Measurements from ENCODE around the gene KCNK16. TPM values are rescaled to one million over a fixed set of nuclear protein-coding genes. Genes with fewer than 3 reads are reported as not detected.
A peak's percentile ranks its signal among the peaks of the same experiment; 100 is the strongest.

KCNK16 gene
- total RNA-seq, 1 donor from 2014 or later, result not detected

GRCh38 chr6:39333644-39334438, 11.3 kb upstream of the KCNK16 start:
- Histone ChIP-seq H4K20me1 (ENCODE audit: low read depth) (no peaks in the 10 kb centered on the region), H3F3A (ENCODE audit: low read depth) (no peaks in the 10 kb centered on the region), H2AFZ (replicated peaks) (no peak overlapping the region), H3K4me1 (peaks cover 6% of the 10 kb centered on the region), H3K4me3 (no peak overlapping the region), H3K36me3 (no peaks in the 10 kb centered on the region), H3K4me2 (no peak overlapping the region), H3K79me2 (ENCODE audit: low read depth) (no peaks in the 10 kb centered on the region), H3K9ac (no peak overlapping the region), H3K27me3 (no peaks in the 10 kb centered on the region), H3K9me3 (ENCODE audit: low read depth) (no peaks in the 10 kb centered on the region), H3K27ac (no peak overlapping the region)
- no peak for TF ChIP-seq EZH2 (IDR thresholded peaks at IDR 0.05)
- TF ChIP-seq CTCF (IDR thresholded peaks at IDR 0.05), result no peak
- TF ChIP-seq EZH2phosphoT487 (IDR thresholded peaks at IDR 0.05), result no peak
- DNase-seq (ENCODE audit: low spot score), result no peak
- Mint-ChIP-seq H3K4me3 (no peak overlapping the region), H3K27ac (no peak overlapping the region), H3K36me3 (no peaks in the 10 kb centered on the region), H3K27me3 (ENCODE audit: insufficient read depth, low read depth) (peaks cover 2% of the 10 kb centered on the region), H3K9me3 (no peaks in the 10 kb centered on the region), H3K4me1 (peaks cover 3% of the 10 kb centered on the region)

GRCh38 chr6:39330476-39330875, 8.0 kb upstream of the KCNK16 start:
- Histone ChIP-seq H3K4me2 (no peak overlapping the region), H3K4me3 (no peak overlapping the region), H3K4me1 (no peaks in the 10 kb centered on the region), H3K27me3 (no peaks in the 10 kb centered on the region), H3K9me3 (ENCODE audit: low read depth) (no peaks in the 10 kb centered on the region), H3K79me2 (ENCODE audit: low read depth) (no peaks in the 10 kb centered on the region), H3K36me3 (no peaks in the 10 kb centered on the region), H3K27ac (no peak overlapping the region), H2AFZ (replicated peaks) (no peak overlapping the region), H3K9ac (no peak overlapping the region), H3F3A (ENCODE audit: low read depth) (no peaks in the 10 kb centered on the region), H4K20me1 (ENCODE audit: low read depth) (no peaks in the 10 kb centered on the region)
- no peaks in the 10 kb centered on the region for H3K36me3 Mint-ChIP-seq
- peaks cover 4% of the 10 kb centered on the region for H3K27me3 Mint-ChIP-seq (ENCODE audit: insufficient read depth, low read depth)
- H3K27ac Mint-ChIP-seq, result no peak overlapping the region
- H3K9me3 Mint-ChIP-seq, result no peaks in the 10 kb centered on the region
- TF ChIP-seq CTCF (IDR thresholded peaks at IDR 0.05) (no peak), EZH2phosphoT487 (IDR thresholded peaks at IDR 0.05) (no peak), EZH2 (IDR thresholded peaks at IDR 0.05) (no peak)
- DNase-seq (ENCODE audit: low spot score), result no peak
- no peaks in the 10 kb centered on the region for H3K4me1 Mint-ChIP-seq
- peak overlapping the region; percentile 67 for H3K4me3 Mint-ChIP-seq

GRCh38 chr6:39330057-39330456, 7.6 kb upstream of the KCNK16 start:
- no peak overlapping the region for H3K9ac ChIP-seq
- no peaks in the 10 kb centered on the region for H3K79me2 ChIP-seq (ENCODE audit: low read depth)
- H3K9me3 ChIP-seq (ENCODE audit: low read depth), result no peaks in the 10 kb centered on the region
- Mint-ChIP-seq H3K27ac (no peak overlapping the region), H3K27me3 (ENCODE audit: insufficient read depth, low read depth) (peaks cover 4% of the 10 kb centered on the region), H3K4me3 (no peak overlapping the region), H3K9me3 (no peaks in the 10 kb centered on the region), H3K36me3 (no peaks in the 10 kb centered on the region), H3K4me1 (no peaks in the 10 kb centered on the region)
- no peak for DNase-seq (ENCODE audit: low spot score)
- no peak overlapping the region for H3K27ac ChIP-seq
- H3K4me1 ChIP-seq, result no peaks in the 10 kb centered on the region
- no peaks in the 10 kb centered on the region for H4K20me1 ChIP-seq (ENCODE audit: low read depth)
- no peaks in the 10 kb centered on the region for H3F3A ChIP-seq (ENCODE audit: low read depth)
- H3K36me3 ChIP-seq, result no peaks in the 10 kb centered on the region
- TF ChIP-seq EZH2phosphoT487 (IDR thresholded peaks at IDR 0.05), result no peak
- no peak for TF ChIP-seq CTCF (IDR thresholded peaks at IDR 0.05)
- no peak for TF ChIP-seq EZH2 (IDR thresholded peaks at IDR 0.05)
- H3K27me3 ChIP-seq, result no peaks in the 10 kb centered on the region
- no peak overlapping the region for H3K4me3 ChIP-seq
- H3K4me2 ChIP-seq, result no peak overlapping the region
- H2AFZ ChIP-seq (replicated peaks), result no peak overlapping the region

Measured in neural progenitor cell (in vitro differentiated cells).